Panc1 (cell line): Measurements from ENCODE around the gene MANEAL.

ENCODE experiments used
- CTCF ChIP-seq: fragments of 450-650 bp; IDR thresholded peaks from 2 replicates; pipeline ENCODE4 v1.5.1; 2017; ENCODE audit warnings: mild to moderate bottlenecking
- POLR2AphosphoS5 ChIP-seq: IDR thresholded peaks from 2 replicates; pipeline ENCODE4 v1.6.1; 2012; ENCODE audit warnings: mild to moderate bottlenecking, low read depth, low read length, moderate library complexity

DNA sequence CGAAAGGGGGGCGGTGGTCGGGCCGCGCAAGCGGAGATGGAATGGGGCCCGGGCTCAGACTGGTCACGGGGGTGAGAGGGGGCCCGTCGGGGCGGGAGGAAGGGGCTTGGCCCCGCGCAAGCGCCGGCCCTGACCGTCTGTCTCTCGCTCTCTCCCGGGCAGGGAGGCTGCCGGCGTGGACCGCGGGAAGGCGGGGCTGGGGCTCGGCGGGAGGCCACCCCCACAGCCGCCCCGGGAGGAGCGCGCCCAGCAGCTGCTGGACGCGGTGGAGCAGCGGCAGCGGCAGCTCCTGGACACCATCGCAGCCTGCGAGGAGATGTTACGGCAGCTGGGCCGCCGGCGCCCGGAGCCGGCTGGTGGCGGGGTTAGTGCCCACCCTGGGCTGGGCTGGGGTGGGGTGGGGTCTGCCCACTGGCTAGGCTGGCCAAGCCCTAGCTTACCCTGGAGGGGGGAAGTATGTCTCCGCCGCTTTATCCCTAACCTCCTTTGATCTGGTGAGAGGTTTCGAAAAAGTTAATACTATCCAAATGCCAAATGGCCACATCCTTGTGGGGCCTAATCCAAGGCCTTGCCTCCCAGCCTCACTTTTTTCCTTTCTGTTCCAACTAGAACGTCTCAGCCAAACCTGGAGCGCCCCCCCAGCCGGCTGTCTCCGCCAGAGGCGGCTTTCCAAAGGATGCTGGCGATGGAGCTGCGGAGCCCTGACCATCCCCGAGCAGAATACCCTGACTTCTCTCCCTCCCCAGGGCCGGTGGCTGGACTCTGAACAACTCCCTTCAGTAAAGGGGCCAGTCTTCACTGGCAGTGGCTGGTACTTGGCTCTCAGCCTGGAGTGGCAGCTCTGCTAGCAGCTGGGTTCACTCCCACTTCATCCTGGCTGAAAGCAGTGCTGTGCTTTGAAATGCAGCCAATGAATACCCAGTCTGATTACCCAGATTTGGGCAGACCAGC lies 15.0 kb downstream of the MANEAL start:
- TF ChIP-seq CTCF (no peak; the same call in 1 of the 2 replicates), POLR2AphosphoS5 (peak; percentile 26; the same call in 1 of the 2 replicates)
